HepG2 (cell line): ENCODE data around the gene VPS37B. TPM values are rescaled to one million over a fixed set of nuclear protein-coding genes. Genes with fewer than 3 reads are reported as not detected.

Experiments used
- ATAC-seq: fragments of 200-7000 bp; cut with Tn5 transposase; 3 replicates; pipeline ENCODE4 v1.9.1; 2020; ENCODE audit warnings: mild to moderate bottlenecking, moderate library complexity
- BruUV-seq: library from RNA; stranded (reverse); fragments of 400-500 nt; replicated peaks from 2 replicates; lab custom pipeline; 2021; lab: Mats Ljungman, UMichigan
- CTCF ChIA-PET: fragments of 300-600 bp; formaldehyde crosslinking; extraction: SDS; loops from one replicate; lab custom pipeline; 2021; ENCODE audit warnings: low total read pairs, inconsistent platforms, low intra/inter-chr PET ratio; lab: Yijun Ruan, JAX
- POLR2A ChIA-PET: fragments of 350-600 bp; sonication (Branson Sonifier 250); formaldehyde crosslinking; loops from one replicate; lab custom pipeline; 2020; ENCODE audit warnings: antibody characterized with exemption, inconsistent platforms; lab: Yijun Ruan, JAX
- DNase-seq: peaks from one replicate; pipeline ENCODE4 v3.0.0-alpha.2; 2015; ENCODE audit warnings: low spot score
- FAIRE-seq: peaks from 3 replicates; lab custom pipeline; 2011; peaks lifted over from hg19 to GRCh38; lab: Jason Lieb, UNC
- H2AFZ ChIP-seq: one replicate; pipeline ENCODE4 v1.6.1; 2011; ENCODE audit warnings: low read length, inconsistent platforms
- H3K27ac ChIP-seq: fragments of 300-600 bp; 3 replicates; pipeline ENCODE4 v1.8.0; 2011; ENCODE audit warnings: mixed run types, mild to moderate bottlenecking, mixed read lengths, low read length, inconsistent platforms; ENCODE audit not compliant: insufficient read depth; ENCODE audit errors: extremely low read length
- H3K27me3 ChIP-seq, 2 experiments: fragments of 200-600 bp in 1 of 2; 2 replicates in 1 of 2; 3 replicates in 1 of 2; pipeline versions ENCODE4 v1.6.0 to v1.8.0; 2011; ENCODE audit warnings: low read length in 2 of 2, mild to moderate bottlenecking in 2 of 2, moderate library complexity in 2 of 2, inconsistent platforms in 1 of 2; ENCODE audit not compliant: insufficient read depth in 2 of 2, control insufficient read depth in 1 of 2
- H3K36me3 ChIP-seq, 2 experiments: fragments of 200-600 bp in 1 of 2; replicated peaks in 1 of 2; 2 replicates in 1 of 2; 3 replicates in 1 of 2; pipeline versions ENCODE4 v1.5.1 to v1.8.0; 2011; ENCODE audit warnings: low read length in 2 of 2, inconsistent platforms in 1 of 2; ENCODE audit not compliant: insufficient read depth in 2 of 2, control insufficient read depth in 1 of 2
- H3K4me1 ChIP-seq: 2 replicates; pipeline ENCODE4 v1.5.1; 2012; ENCODE audit warnings: low read length, inconsistent platforms; ENCODE audit not compliant: insufficient read depth
- H3K4me2 ChIP-seq: 2 replicates; pipeline ENCODE4 v1.6.0; 2011; ENCODE audit warnings: low read depth, low read length, inconsistent platforms
- H3K4me3 ChIP-seq, 3 experiments: fragments of 200-600 bp in 1 of 3; sonication (generic), shearing (Covaris generic) in 1 of 3; replicated peaks in 1 of 3; 2 replicates each; pipeline ENCODE4 v1.5.1; 2011 to 2016; ENCODE audit warnings: low read length in 3 of 3, inconsistent platforms in 2 of 3, low read depth in 2 of 3, mild to moderate bottlenecking in 2 of 3, control low read depth in 1 of 3, mixed read lengths in 1 of 3; ENCODE audit not compliant: insufficient read depth in 1 of 3
- H3K79me2 ChIP-seq: one replicate; pipeline ENCODE4 v1.6.1; 2011; ENCODE audit warnings: low read length, inconsistent platforms; ENCODE audit not compliant: insufficient read depth
- H3K9ac ChIP-seq: 2 replicates; pipeline ENCODE4 v1.6.0; 2011; ENCODE audit warnings: mild to moderate bottlenecking, low read depth, low read length, inconsistent platforms; ENCODE audit not compliant: insufficient read depth
- H3K9me3 ChIP-seq: 2 replicates; pipeline ENCODE4 v1.5.1; 2012; ENCODE audit warnings: mild to moderate bottlenecking, low read length
- H4K20me1 ChIP-seq: 2 replicates; pipeline ENCODE4 v1.6.0; 2011; ENCODE audit warnings: inconsistent platforms, mild to moderate bottlenecking, low read length, moderate library complexity; ENCODE audit not compliant: insufficient read depth
- BCL6 ChIP-seq: IDR thresholded peaks from 2 replicates; pipeline ENCODE4 v1.6.1; 2016; ENCODE audit warnings: missing genetic modification reagents, missing compliant biosample characterization
- KLF15 ChIP-seq: sonication (generic); formaldehyde crosslinking; IDR thresholded peaks from 2 replicates; pipeline ENCODE4 v1.8.1; 2023; ENCODE audit warnings: borderline replicate concordance, mild to moderate bottlenecking, inconsistent platforms, missing genetic modification reagents, mixed read lengths
- MAFG ChIP-seq: sonication (generic); formaldehyde crosslinking; IDR thresholded peaks from 2 replicates; pipeline ENCODE4 v1.5.1; 2020; ENCODE audit warnings: mild to moderate bottlenecking, missing genetic modification reagents
- NFIB ChIP-seq: sonication (generic); formaldehyde crosslinking; IDR thresholded peaks from 2 replicates; pipeline ENCODE4 v1.9.0; 2021; ENCODE audit warnings: missing genetic modification reagents, mild to moderate bottlenecking, borderline replicate concordance
- SNAPC2 ChIP-seq: sonication (generic); formaldehyde crosslinking; IDR thresholded peaks from 2 replicates; pipeline ENCODE4 v1.8.1; 2022; ENCODE audit warnings: mild to moderate bottlenecking, missing genetic modification reagents
- SP140L ChIP-seq: sonication (generic); formaldehyde crosslinking; IDR thresholded peaks from 2 replicates; pipeline ENCODE4 v1.4.0; 2020; ENCODE audit warnings: missing genetic modification reagents, borderline replicate concordance
- ZNF282 ChIP-seq: fragments of 450-650 bp; IDR thresholded peaks from 2 replicates; pipeline ENCODE4 v1.6.1; 2018; ENCODE audit not compliant: partially characterized antibody
- ZNF3 ChIP-seq: IDR thresholded peaks from 2 replicates; pipeline ENCODE4 v1.7.0; 2017; ENCODE audit warnings: inconsistent platforms
- ZNF7 ChIP-seq: IDR thresholded peaks from 2 replicates; pipeline ENCODE4 v1.6.1; 2016; ENCODE audit warnings: missing biosample characterization, missing genetic modification reagents
- ZNF784 ChIP-seq: sonication (generic); formaldehyde crosslinking; IDR thresholded peaks from 2 replicates; pipeline ENCODE4 v1.5.1; 2020; ENCODE audit warnings: missing genetic modification reagents, mild to moderate bottlenecking, borderline replicate concordance
- WGBS: methylation state at CpG from one replicate; pipeline ENCODE4 v1.1.6; 2017; ENCODE audit warnings: low lambda C conversion rate; 5-methylcytosine and 5-hydroxymethylcytosine counted together
- in situ Hi-C: cut with HindIII; loops from 2 replicates; pipeline ENCODE4 v1.10.0; 2017; ENCODE audit warnings: low pct_unique_long_range_greater_than_20kb; ENCODE audit not compliant: extremely low pct_ligation_motif_present
- intact Hi-C: fragments of 100-400 bp; cut with micrococcal nuclease; formaldehyde crosslinking; loops from one replicate; pipeline ENCODE4 v1.10.0; 2022; ENCODE audit not compliant: unreplicated experiment
- polyA plus RNA-seq, 8 experiments: library from polyadenylated mRNA; depleted of rRNA in 3 of 8; stranded (reverse) in 7 of 8; unstranded in 1 of 8; fragments of >200 nt; fragmentation: Illumina TruSeq in 4 of 8; extraction: Trizol in 4 of 8; gene quantifications; 2 replicates each; pipeline versions ENCODE4 v1.2.1 to v1.2.3, GENCODE V29; 2011 to 2016; ENCODE audit warnings: low read depth in 4 of 8, missing spikeins in 1 of 8, mixed read lengths in 1 of 8; ENCODE audit not compliant: insufficient read depth in 1 of 8
- total RNA-seq, 5 experiments: library from RNA; depleted of rRNA; stranded (reverse); fragments of >200 nt; fragmentation: Illumina TruSeq; extraction: Trizol; gene quantifications; 2 replicates each; pipeline ENCODE4 v1.2.3, GENCODE V29; 2016; ENCODE audit warnings: low read depth in 1 of 5
- TF ChIP-seq, protein P1 (sequence below): sonication (generic); formaldehyde crosslinking; IDR thresholded peaks from 2 replicates; pipeline ENCODE4 v1.5.1; 2020; ENCODE audit warnings: missing genetic modification reagents, mild to moderate bottlenecking, borderline replicate concordance

VPS37B gene
- total and polyA plus RNA-seq, 2 of the 13 experiments (the other 11 are each of a cell fraction or from before 2014, with no cell fraction given): 4.6 to 5.3 TPM

DNA sequence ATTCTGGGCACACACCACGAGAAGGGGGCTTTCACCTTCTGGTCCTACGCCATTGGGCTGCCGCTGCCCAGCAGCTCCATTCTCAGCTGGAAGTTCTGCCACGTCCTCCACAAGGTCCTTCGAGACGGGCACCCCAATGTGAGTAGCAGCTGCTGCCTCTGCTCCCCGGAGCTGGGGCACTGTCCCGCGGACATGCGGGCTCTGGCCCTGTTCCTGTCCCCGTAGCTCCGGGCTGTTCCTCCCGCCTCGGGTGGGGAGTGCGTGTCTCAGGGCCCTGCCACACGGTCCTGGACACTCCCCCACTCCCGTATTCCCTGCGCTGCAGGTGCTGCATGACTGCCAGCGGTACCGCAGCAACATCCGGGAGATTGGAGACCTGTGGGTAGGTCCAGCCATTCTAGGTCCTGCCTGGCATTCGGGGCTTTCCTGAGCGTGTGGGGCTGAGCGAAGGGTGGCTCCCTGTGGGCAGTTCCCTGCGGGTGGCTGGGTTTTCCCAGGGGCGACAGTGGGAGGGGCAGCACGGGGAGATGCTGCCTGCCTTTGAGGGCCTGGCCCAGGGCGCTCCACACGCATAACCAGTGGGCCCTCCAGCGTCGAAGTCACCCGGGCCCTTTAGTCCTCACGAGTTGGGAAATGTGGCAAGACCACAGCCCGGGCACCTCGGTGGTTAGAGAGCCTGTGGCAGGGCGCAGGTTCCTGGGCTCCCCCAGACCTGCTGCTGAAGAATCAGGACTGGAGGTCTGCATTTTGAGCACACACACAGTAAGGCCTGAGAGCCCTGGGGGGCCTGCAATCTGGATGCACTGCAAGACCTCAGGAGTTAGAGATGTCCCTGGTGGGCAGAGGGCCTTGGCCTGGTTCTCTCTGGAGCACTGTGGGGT lies 47.2 kb downstream of the VPS37B start:
- no peak overlapping the region for H3K4me3 ChIP-seq
- in situ Hi-C loops: no loop called here
- 0 out of 5 replicates have a peak, but pooled peaks cover 0 to 9% of the 10 kb centered on the region in 2 experiments for H3K36me3 ChIP-seq
- ATAC-seq (no peak), FAIRE-seq (no peak), DNase-seq (no peak)
- H2AFZ ChIP-seq: no peak overlapping the region
- peaks cover 12% of the 10 kb centered on the region for H3K4me1 ChIP-seq
- no peaks in the 10 kb centered on the region for H3K27me3 ChIP-seq
- ChIA-PET POLR2A (no interaction called here), CTCF (no interaction called here)
- H3K4me2 ChIP-seq: no peak overlapping the region
- intact Hi-C loops: no loop called here
- 84% methylated on average over 4 of the region's 36 CpGs for WGBS
- no peaks in the 10 kb centered on the region for H4K20me1 ChIP-seq
- H3K9me3 ChIP-seq: no peaks in the 10 kb centered on the region
- BruUV-seq: no TSS peak
- H3K79me2 ChIP-seq: peaks cover 6% of the 10 kb centered on the region
- no peak for TF ChIP-seq SNAPC2 (CRISPR knock-in tag)
- no peak for TF ChIP-seq ZNF784
- no peak for TF ChIP-seq KLF15 (CRISPR knock-in tag)
- TF ChIP-seq ZNF7 (CRISPR knock-in tag): no peak
- H3K27ac ChIP-seq: no peak overlapping the region
- no peak overlapping the region for H3K9ac ChIP-seq

- Histone ChIP-seq H3K9me3 (no peaks in the 10 kb centered on the region), H3K4me3 (no peak overlapping the region), H3K27ac (no peak overlapping the region), H3K27me3 (no peaks in the 10 kb centered on the region), H3K36me3 (0 out of 5 replicates have a peak, but pooled peaks cover 0 to 9% of the 10 kb centered on the region in 2 experiments), H2AFZ (no peak overlapping the region), H3K79me2 (peaks cover 10% of the 10 kb centered on the region), H3K4me2 (no peak overlapping the region), H4K20me1 (peaks cover 2% of the 10 kb centered on the region; the same call in 1 of the 2 replicates), H3K4me1 (peaks cover 19% of the 10 kb centered on the region), H3K9ac (no peak overlapping the region)
- FAIRE-seq: no peak
- 92% methylated on average over 6 of the region's 16 CpGs for WGBS
- POLR2A ChIA-PET: no interaction called here
- intact Hi-C loops (no loop called here), in situ Hi-C loops (no loop called here)
- no TSS peak for BruUV-seq
- TF ChIP-seq ZNF3 (no peak), NFIB (CRISPR knock-in tag) (no peak), ZNF282 (no peak), BCL6 (CRISPR knock-in tag) (no peak), SP140L (CRISPR knock-in tag) (no peak), MAFG (CRISPR knock-in tag) (no peak)
- TF ChIP-seq, protein P1, sequence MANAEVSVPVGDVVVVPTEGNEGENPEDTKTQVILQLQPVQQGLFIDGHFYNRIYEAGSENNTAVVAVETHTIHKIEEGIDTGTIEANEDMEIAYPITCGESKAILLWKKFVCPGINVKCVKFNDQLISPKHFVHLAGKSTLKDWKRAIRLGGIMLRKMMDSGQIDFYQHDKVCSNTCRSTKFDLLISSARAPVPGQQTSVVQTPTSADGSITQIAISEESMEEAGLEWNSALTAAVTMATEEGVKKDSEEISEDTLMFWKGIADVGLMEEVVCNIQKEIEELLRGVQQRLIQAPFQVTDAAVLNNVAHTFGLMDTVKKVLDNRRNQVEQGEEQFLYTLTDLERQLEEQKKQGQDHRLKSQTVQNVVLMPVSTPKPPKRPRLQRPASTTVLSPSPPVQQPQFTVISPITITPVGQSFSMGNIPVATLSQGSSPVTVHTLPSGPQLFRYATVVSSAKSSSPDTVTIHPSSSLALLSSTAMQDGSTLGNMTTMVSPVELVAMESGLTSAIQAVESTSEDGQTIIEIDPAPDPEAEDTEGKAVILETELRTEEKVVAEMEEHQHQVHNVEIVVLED (CRISPR knock-in tag): no peak
- no peak for DNase-seq
- CTCF ChIA-PET: no interaction called here
- ATAC-seq: no peak
Measured at GRCh38 chr12:122847921-122848421, 48.0 kb downstream of the VPS37B start.
